SK-N-SH treated with all-trans-retinoic acid at 6 μM for 48 hours (cell line): ENCODE data around the gene GLIS1.

Experiments used
- ATAC-seq: fragments of 200-7000 bp; cut with Tn5 transposase; 3 replicates; pipeline ENCODE4 v1.9.1; 2020; ENCODE audit warnings: mild to moderate bottlenecking, moderate library complexity
- ARNTL ChIP-seq: fragments of 450-650 bp; formaldehyde crosslinking; IDR thresholded peaks from 2 replicates; pipeline ENCODE4 v1.5.0; 2020; ENCODE audit warnings: low read depth, mild to moderate bottlenecking, moderate library complexity, borderline replicate concordance
- BACH2 ChIP-seq: fragments of 250-450 bp; sonication (Bioruptor Pico); IDR thresholded peaks from 2 replicates; pipeline ENCODE4 v1.9.0; 2021; ENCODE audit warnings: mild to moderate bottlenecking, borderline replicate concordance
- CSDC2 ChIP-seq: fragments of 250-450 bp; sonication (Bioruptor Pico); IDR thresholded peaks from 2 replicates; pipeline ENCODE4 v1.5.0; 2020; ENCODE audit warnings: mild to moderate bottlenecking, moderate library complexity
- CSRNP3 ChIP-seq: fragments of 250-450 bp; sonication (Bioruptor Pico); IDR thresholded peaks from 2 replicates; pipeline ENCODE4 v1.5.1; 2021; ENCODE audit warnings: mild to moderate bottlenecking, moderate library complexity
- ESRRG ChIP-seq: fragments of 250-450 bp; sonication (Bioruptor Pico); IDR thresholded peaks from 2 replicates; pipeline ENCODE4 v1.6.1; 2021; ENCODE audit warnings: mild to moderate bottlenecking
- GLIS3 ChIP-seq: fragments of 250-450 bp; sonication (Bioruptor Pico); IDR thresholded peaks from 2 replicates; pipeline ENCODE4 v1.5.0; 2020; ENCODE audit warnings: mild to moderate bottlenecking, moderate library complexity
- ISL1 ChIP-seq: fragments of 250-450 bp; sonication (Bioruptor Pico); IDR thresholded peaks from 2 replicates; pipeline ENCODE4 v2.1.2; 2022; ENCODE audit warnings: mild to moderate bottlenecking, moderate library complexity
- OSR1 ChIP-seq: fragments of 250-450 bp; sonication (Bioruptor Pico); IDR thresholded peaks from 2 replicates; pipeline ENCODE4 v1.8.0; 2022; ENCODE audit warnings: moderate library complexity, mild to moderate bottlenecking, inconsistent platforms
- PPARA ChIP-seq: fragments of 250-450 bp; sonication (Bioruptor Pico); IDR thresholded peaks from 2 replicates; pipeline ENCODE4 v1.5.0; 2020; ENCODE audit warnings: mild to moderate bottlenecking, borderline replicate concordance
- SNAI2 ChIP-seq: fragments of 250-450 bp; sonication (Bioruptor Pico); IDR thresholded peaks from 2 replicates; pipeline ENCODE4 v1.5.0; 2020; ENCODE audit warnings: mild to moderate bottlenecking, moderate library complexity
- ZC3H10 ChIP-seq: fragments of 250-450 bp; sonication (Bioruptor Pico); IDR thresholded peaks from 2 replicates; pipeline ENCODE4 v1.5.1; 2021; ENCODE audit warnings: mild to moderate bottlenecking, moderate library complexity
- ZFP3 ChIP-seq: fragments of 250-450 bp; sonication (Bioruptor Pico); IDR thresholded peaks from 2 replicates; pipeline ENCODE4 v1.5.0; 2020; ENCODE audit warnings: mild to moderate bottlenecking, moderate library complexity
- ZFP30 ChIP-seq: fragments of 450-650 bp; formaldehyde crosslinking; IDR thresholded peaks from 2 replicates; pipeline ENCODE4 v1.5.0; 2022; ENCODE audit warnings: mild to moderate bottlenecking, moderate library complexity
- ZNF8 ChIP-seq: fragments of 450-650 bp; formaldehyde crosslinking; IDR thresholded peaks from 2 replicates; pipeline ENCODE4 v1.5.0; 2020; ENCODE audit warnings: mild to moderate bottlenecking, moderate library complexity
- TF ChIP-seq, protein P1 (sequence below): fragments of 250-450 bp; sonication (Bioruptor Pico); IDR thresholded peaks from 2 replicates; pipeline ENCODE4 v1.5.1; 2020; ENCODE audit warnings: low read depth, mild to moderate bottlenecking, moderate library complexity
- TF ChIP-seq, protein P2 (sequence below): fragments of 250-450 bp; sonication (Bioruptor Pico); IDR thresholded peaks from 2 replicates; pipeline ENCODE4 v1.5.0; 2020; ENCODE audit warnings: mild to moderate bottlenecking, moderate library complexity
- TF ChIP-seq, protein P3 (sequence below): fragments of 250-450 bp; sonication (Bioruptor Pico); IDR thresholded peaks from 2 replicates; pipeline ENCODE4 v1.8.0; 2021; ENCODE audit warnings: low read depth, mild to moderate bottlenecking, moderate library complexity, borderline replicate concordance

GLIS1 gene

DNA sequence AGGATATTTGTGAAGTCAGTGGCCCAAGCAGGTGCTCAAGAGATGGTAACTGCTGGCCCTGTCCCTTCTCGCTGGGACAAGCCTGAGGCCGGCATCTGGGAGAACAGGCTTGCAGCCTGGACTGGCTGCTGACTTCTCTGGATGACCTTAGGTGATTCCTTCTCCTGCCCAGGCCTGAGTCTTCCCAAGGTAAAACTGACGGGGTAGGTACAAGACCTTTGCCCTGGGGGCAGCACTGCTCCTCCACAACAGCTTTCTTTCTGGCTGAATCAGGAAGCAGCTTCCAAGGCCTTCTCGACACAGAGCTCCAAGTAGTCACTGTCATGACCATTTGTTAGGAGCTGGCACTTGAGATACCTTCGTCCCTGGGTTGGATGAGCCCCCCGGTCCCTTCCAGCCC lies 220.2 kb downstream of the GLIS1 start:
- TF ChIP-seq ZC3H10: no peak
- no peak for TF ChIP-seq PPARA
- no peak for ATAC-seq

DNA sequence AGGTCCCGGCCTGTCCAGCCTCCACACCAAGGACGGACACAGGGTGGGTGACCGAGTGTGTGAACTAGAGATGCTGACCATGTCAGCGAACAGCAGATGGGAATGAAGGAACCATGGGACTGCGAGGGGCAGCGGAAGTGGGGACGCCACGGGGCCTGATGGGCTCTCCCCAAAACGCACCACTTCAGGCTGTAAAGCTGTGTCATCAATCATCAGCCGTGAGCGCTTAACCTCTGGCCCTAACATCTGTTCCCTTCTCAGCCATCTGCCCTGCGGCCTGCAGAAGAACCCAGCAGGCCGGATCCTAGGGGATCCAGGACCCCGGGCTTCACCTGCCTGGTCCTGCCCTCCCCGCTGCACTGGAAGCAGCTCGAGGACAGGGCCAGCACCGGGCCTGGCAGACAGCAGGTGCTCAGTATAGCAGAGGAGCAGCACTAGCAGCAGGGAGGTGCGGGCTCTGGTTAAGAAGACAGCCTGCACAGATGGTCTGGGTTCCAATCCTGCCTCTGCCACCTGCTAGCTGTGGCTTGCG lies 221.1 kb downstream of the GLIS1 start:
- ATAC-seq: no peak
- TF ChIP-seq, protein P1, sequence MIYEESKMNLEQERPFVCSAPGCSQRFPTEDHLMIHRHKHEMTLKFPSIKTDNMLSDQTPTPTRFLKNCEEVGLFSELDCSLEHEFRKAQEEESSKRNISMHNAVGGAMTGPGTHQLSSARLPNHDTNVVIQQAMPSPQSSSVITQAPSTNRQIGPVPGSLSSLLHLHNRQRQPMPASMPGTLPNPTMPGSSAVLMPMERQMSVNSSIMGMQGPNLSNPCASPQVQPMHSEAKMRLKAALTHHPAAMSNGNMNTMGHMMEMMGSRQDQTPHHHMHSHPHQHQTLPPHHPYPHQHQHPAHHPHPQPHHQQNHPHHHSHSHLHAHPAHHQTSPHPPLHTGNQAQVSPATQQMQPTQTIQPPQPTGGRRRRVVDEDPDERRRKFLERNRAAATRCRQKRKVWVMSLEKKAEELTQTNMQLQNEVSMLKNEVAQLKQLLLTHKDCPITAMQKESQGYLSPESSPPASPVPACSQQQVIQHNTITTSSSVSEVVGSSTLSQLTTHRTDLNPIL (CRISPR knock-in tag): no peak
- TF ChIP-seq ZFP30 (CRISPR knock-in tag) (no peak), ZFP3 (CRISPR knock-in tag) (no peak), ARNTL (CRISPR knock-in tag) (no peak), SNAI2 (no peak), ESRRG (CRISPR knock-in tag) (no peak), OSR1 (CRISPR knock-in tag) (no peak), ZNF8 (CRISPR knock-in tag) (no peak), GLIS3 (CRISPR knock-in tag) (no peak)
- TF ChIP-seq, protein P2, sequence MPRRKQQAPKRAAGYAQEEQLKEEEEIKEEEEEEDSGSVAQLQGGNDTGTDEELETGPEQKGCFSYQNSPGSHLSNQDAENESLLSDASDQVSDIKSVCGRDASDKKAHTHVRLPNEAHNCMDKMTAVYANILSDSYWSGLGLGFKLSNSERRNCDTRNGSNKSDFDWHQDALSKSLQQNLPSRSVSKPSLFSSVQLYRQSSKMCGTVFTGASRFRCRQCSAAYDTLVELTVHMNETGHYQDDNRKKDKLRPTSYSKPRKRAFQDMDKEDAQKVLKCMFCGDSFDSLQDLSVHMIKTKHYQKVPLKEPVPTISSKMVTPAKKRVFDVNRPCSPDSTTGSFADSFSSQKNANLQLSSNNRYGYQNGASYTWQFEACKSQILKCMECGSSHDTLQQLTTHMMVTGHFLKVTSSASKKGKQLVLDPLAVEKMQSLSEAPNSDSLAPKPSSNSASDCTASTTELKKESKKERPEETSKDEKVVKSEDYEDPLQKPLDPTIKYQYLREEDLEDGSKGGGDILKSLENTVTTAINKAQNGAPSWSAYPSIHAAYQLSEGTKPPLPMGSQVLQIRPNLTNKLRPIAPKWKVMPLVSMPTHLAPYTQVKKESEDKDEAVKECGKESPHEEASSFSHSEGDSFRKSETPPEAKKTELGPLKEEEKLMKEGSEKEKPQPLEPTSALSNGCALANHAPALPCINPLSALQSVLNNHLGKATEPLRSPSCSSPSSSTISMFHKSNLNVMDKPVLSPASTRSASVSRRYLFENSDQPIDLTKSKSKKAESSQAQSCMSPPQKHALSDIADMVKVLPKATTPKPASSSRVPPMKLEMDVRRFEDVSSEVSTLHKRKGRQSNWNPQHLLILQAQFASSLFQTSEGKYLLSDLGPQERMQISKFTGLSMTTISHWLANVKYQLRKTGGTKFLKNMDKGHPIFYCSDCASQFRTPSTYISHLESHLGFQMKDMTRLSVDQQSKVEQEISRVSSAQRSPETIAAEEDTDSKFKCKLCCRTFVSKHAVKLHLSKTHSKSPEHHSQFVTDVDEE (CRISPR knock-in tag): no peak

- ATAC-seq: no peak
- TF ChIP-seq CSRNP3: no peak
- no peak for TF ChIP-seq ISL1 (CRISPR knock-in tag)
- TF ChIP-seq, protein P3, sequence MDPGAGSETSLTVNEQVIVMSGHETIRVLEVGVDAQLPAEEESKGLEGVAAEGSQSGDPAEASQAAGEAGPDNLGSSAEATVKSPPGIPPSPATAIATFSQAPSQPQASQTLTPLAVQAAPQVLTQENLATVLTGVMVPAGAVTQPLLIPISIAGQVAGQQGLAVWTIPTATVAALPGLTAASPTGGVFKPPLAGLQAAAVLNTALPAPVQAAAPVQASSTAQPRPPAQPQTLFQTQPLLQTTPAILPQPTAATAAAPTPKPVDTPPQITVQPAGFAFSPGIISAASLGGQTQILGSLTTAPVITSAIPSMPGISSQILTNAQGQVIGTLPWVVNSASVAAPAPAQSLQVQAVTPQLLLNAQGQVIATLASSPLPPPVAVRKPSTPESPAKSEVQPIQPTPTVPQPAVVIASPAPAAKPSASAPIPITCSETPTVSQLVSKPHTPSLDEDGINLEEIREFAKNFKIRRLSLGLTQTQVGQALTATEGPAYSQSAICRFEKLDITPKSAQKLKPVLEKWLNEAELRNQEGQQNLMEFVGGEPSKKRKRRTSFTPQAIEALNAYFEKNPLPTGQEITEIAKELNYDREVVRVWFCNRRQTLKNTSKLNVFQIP (CRISPR knock-in tag): no peak
- TF ChIP-seq SNAI2: no peak
- no peak for TF ChIP-seq CSDC2
- no peak for TF ChIP-seq ZFP3 (CRISPR knock-in tag)
- no peak for TF ChIP-seq ZNF8 (CRISPR knock-in tag)
Observed at GRCh38 chr1:53517109-53517508, 221.9 kb downstream of the GLIS1 start.

DNA sequence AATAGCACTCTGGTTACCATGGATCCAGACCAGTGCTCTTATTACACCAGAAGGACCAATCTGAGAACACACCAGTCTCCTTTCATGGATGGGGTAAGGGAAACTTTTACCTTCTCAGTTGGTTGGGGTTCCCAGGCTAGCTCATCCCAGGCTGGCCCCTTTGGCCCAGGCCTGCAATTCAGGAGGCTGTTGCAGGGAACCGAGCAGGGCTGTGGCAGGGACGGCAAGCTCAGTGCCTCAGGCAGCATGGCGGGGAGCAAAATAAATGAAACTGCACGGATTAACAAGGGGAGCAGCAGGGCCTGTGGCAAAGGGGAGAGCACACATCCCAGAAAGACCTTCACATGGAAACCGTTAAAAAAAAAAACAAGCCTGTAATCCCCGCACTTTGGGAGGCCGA lies 222.8 kb downstream of the GLIS1 start:
- TF ChIP-seq ARNTL (CRISPR knock-in tag) (no peak), CSDC2 (no peak), ZC3H10 (no peak), ZNF8 (CRISPR knock-in tag) (no peak), ISL1 (CRISPR knock-in tag) (no peak), BACH2 (CRISPR knock-in tag) (no peak), OSR1 (CRISPR knock-in tag) (no peak), CSRNP3 (no peak), PPARA (no peak), GLIS3 (CRISPR knock-in tag) (no peak)
- TF ChIP-seq, protein P2 (CRISPR knock-in tag): no peak
- TF ChIP-seq, protein P3 (CRISPR knock-in tag): no peak
- no peak for ATAC-seq
